Stimulated activated naive B cell treated with anti-CD40 and anti-IgM and Interleukin-4, amounts not matched to agents 10 μg/mL and 1 μg/mL and 100 μg/mL, for 72 hours (primary cell): ENCODE data around the gene SDCCAG8.

Experiments
- ATAC-seq, 2 donors: fragments of 150-1000 bp; cut with Tn5 transposase; replicated peaks; 2 replicates each; pipeline ENCODE4 v1.10.0; 2021; ENCODE audit warnings: moderate library complexity in 1 of 2
- DNase-seq: peaks from one replicate; pipeline ENCODE4 v3.0.0; 2021
- H3K27ac Mint-ChIP-seq: one replicate; pipeline ENCODE4 v1.8.0; 2022; ENCODE audit warnings: mild to moderate bottlenecking, mixed read lengths
- H3K27me3 Mint-ChIP-seq, 2 donors: one replicate each; pipeline ENCODE4 v1.8.0; 2022; ENCODE audit warnings: mixed read lengths in 2 of 2
- H3K36me3 Mint-ChIP-seq, 2 donors: one replicate each; pipeline ENCODE4 v1.8.0; 2022; ENCODE audit warnings: mixed read lengths in 2 of 2, mild to moderate bottlenecking in 1 of 2
- H3K4me1 Mint-ChIP-seq, 2 donors: one replicate each; pipeline ENCODE4 v1.8.0; 2022; ENCODE audit warnings: mixed read lengths in 2 of 2, mild to moderate bottlenecking in 1 of 2
- H3K4me3 Mint-ChIP-seq, 2 donors: one replicate each; pipeline ENCODE4 v1.8.0; 2022; ENCODE audit warnings: mild to moderate bottlenecking in 2 of 2, mixed read lengths in 2 of 2, moderate library complexity in 1 of 2
- H3K9me3 Mint-ChIP-seq, 2 donors: one replicate each; pipeline ENCODE4 v1.8.0; 2022; ENCODE audit warnings: mixed read lengths in 2 of 2, mild to moderate bottlenecking in 1 of 2

Gene SDCCAG8

DNA sequence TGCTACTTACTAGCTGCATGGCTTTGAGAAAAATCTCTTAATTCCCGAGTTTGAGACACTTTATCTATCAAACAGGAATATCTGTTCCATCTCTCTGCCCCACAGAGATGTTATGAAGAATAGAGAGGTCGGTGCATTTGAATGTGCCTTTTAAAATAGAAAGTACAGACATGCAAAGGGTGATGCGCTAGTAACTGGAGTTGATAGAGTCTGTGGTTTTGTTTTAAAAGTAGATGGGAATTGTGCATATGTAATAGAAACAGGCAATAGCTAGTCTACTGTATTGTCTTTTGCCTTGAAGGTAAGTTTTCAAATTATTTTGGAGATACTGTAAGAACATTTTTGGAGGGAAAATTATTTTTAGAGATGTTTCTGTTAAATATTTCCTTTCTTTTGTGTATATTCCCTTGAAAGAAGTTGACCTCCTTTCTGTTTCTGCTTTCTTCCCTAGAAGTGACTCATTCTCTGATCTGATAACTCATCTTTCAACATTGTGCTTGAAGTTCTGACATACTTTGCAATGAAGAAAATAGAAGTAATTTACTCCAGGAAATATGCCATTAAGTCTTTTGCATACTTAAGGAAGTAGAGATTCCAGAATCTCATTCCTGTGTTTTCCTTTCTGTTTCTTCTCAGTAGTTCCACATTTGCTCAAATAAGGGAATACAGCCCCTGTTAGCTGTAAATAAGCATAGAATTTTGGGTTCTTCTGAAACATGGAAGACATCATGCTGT lies 151.6 kb downstream of the SDCCAG8 start:
- H3K27ac Mint-ChIP-seq: no peak overlapping the region
- peaks cover 9 to 39% of the 10 kb centered on the region in 2 donors for H3K36me3 Mint-ChIP-seq
- H3K9me3 Mint-ChIP-seq: no peaks in the 10 kb centered on the region
- DNase-seq: no peak
- H3K4me1 Mint-ChIP-seq: peaks cover 3 to 8% of the 10 kb centered on the region in 2 donors
- ATAC-seq: no peak
- no peak overlapping the region for H3K4me3 Mint-ChIP-seq
- no peaks in the 10 kb centered on the region for H3K27me3 Mint-ChIP-seq

DNA sequence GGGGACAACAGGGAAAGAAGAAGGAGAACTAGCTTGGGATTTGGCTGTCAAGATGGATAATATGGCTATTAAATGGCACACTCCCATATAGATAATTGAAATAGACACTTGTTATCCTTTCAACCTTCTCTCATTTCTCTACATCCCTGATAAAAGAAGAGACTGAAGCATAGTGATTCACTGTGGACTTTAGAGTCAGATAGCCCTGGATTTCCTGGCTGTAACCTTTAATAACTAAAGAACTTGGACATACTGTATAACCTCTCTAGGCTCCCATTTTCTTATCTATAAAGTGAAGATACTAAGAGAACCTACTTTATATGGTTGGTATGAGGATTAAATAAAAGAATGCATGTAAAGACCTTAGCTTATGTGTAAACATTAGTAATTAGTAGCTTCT lies 152.6 kb downstream of the SDCCAG8 start:
- H3K9me3 Mint-ChIP-seq: no peaks in the 10 kb centered on the region
- DNase-seq (no peak), ATAC-seq (no peak)
- H3K4me3 Mint-ChIP-seq: no peak overlapping the region
- peaks cover 5 to 18% of the 10 kb centered on the region in 2 donors for H3K4me1 Mint-ChIP-seq
- no peak overlapping the region for H3K27ac Mint-ChIP-seq
- no peaks in the 10 kb centered on the region for H3K27me3 Mint-ChIP-seq
- peaks cover 6 to 37% of the 10 kb centered on the region in 2 donors for H3K36me3 Mint-ChIP-seq

GRCh38 chr1:243409284-243409683 lies 153.4 kb downstream of the SDCCAG8 start:
- DNase-seq: no peak
- no peak for ATAC-seq
- H3K27ac Mint-ChIP-seq: no peak overlapping the region
- H3K9me3 Mint-ChIP-seq: peaks cover 3 to 6% of the 10 kb centered on the region in 2 donors
- H3K36me3 Mint-ChIP-seq: peaks cover 11 to 39% of the 10 kb centered on the region in 2 donors
- no peaks in the 10 kb centered on the region for H3K27me3 Mint-ChIP-seq
- peaks cover 13 to 27% of the 10 kb centered on the region in 2 donors for H3K4me1 Mint-ChIP-seq
- no peak overlapping the region for H3K4me3 Mint-ChIP-seq

- H3K9me3 Mint-ChIP-seq: peaks cover 3 to 8% of the 10 kb centered on the region in 2 donors
- DNase-seq: no peak
- H3K4me1 Mint-ChIP-seq: peaks cover 13 to 33% of the 10 kb centered on the region in 2 donors
Measured at GRCh38 chr1:243411472-243411871, 155.6 kb downstream of the SDCCAG8 start.

DNA sequence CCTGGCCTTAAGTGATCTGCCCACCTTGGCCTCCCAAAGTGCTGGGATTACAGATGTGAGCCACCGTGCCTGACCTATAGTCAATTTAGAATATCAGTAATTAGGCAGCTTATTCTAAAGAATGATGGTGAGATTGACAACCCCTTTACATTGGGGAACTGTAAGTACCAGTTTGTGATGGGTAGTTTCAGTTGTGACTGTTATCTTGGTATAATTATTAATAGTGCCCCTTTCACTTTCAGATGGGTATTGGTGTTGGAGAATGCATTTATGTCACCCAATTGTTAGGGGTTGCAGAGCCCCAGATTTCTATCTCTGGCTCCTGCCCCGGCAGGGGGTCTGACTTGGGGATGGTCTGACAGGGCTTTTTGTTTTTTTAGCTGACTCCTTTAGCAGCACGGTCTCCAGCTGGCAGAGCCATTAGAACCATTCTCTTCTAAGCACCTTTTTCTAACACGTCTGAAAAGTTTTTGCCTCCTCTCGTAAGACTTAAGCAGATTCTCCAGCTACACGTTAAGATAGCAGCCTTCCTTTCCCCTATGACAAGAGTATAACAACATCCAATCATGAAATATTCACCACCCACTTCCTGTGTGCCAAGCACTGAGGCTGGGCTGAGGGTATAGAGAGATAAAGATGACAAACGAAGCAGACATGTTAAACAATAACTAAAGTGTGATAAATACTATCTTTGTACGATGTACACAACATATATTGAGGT lies 157.8 kb downstream of the SDCCAG8 start:
- Mint-ChIP-seq H3K36me3 (peaks cover 17 to 44% of the 10 kb centered on the region in 2 donors), H3K27ac (peak overlapping the region; percentile 78), H3K9me3 (peaks cover 3 to 8% of the 10 kb centered on the region in 2 donors), H3K27me3 (no peaks in the 10 kb centered on the region), H3K4me3 (peak overlapping the region in 1 of 2 donors; percentile 33), H3K4me1 (peaks cover 13 to 25% of the 10 kb centered on the region in 2 donors)
- no peak for DNase-seq
- ATAC-seq: peak; percentile 85 to 91

More at GRCh38 chr1:243411472-243411871, 155.6 kb downstream of the SDCCAG8 start:
- peaks cover 18 to 47% of the 10 kb centered on the region in 2 donors for H3K36me3 Mint-ChIP-seq
- H3K27me3 Mint-ChIP-seq: no peaks in the 10 kb centered on the region
- no peak overlapping the region for H3K27ac Mint-ChIP-seq
- ATAC-seq: no peak
- no peak overlapping the region for H3K4me3 Mint-ChIP-seq

DNA sequence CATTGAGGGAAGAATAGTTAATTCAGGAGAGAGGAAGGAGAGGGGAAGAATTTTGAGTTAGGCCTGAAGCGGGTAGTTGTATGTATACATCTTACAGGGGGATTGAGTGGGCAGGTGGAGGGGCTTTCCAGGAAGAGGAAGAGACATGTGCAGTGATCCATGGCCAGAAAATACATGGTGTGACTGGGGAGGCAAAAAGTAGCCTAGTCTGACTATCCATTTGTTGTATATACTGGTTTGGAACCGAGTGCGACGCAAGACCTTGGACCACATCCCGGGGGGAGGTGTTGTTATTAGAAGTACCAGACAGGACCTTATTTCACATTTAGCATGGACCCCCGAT lies 158.3 kb downstream of the SDCCAG8 start:
- no peak overlapping the region for H3K4me3 Mint-ChIP-seq
- peaks cover 3 to 8% of the 10 kb centered on the region in 2 donors for H3K9me3 Mint-ChIP-seq
- peak; percentile 83 to 85 for ATAC-seq
- peaks cover 20 to 48% of the 10 kb centered on the region in 2 donors for H3K36me3 Mint-ChIP-seq
- H3K27ac Mint-ChIP-seq: peak overlapping the region; percentile 78
- DNase-seq: peak; percentile 12
- H3K27me3 Mint-ChIP-seq: no peaks in the 10 kb centered on the region
- H3K4me1 Mint-ChIP-seq: peaks cover 13 to 25% of the 10 kb centered on the region in 2 donors

GRCh38 chr1:243415663-243416408 lies 160.0 kb downstream of the SDCCAG8 start:
- no peaks in the 10 kb centered on the region for H3K27me3 Mint-ChIP-seq
- H3K4me3 Mint-ChIP-seq: no peak overlapping the region
- DNase-seq (no peak), ATAC-seq (no peak)
- peaks cover 20 to 53% of the 10 kb centered on the region in 2 donors for H3K36me3 Mint-ChIP-seq
- H3K9me3 Mint-ChIP-seq: peaks cover 3 to 8% of the 10 kb centered on the region in 2 donors
- H3K27ac Mint-ChIP-seq: no peak overlapping the region
- peaks cover 13 to 25% of the 10 kb centered on the region in 2 donors for H3K4me1 Mint-ChIP-seq

GRCh38 chr1:243416495-243416894 lies 160.7 kb downstream of the SDCCAG8 start:
- peaks cover 17 to 31% of the 10 kb centered on the region in 2 donors for H3K4me1 Mint-ChIP-seq
- peaks cover 3 to 8% of the 10 kb centered on the region in 2 donors for H3K9me3 Mint-ChIP-seq
- no peaks in the 10 kb centered on the region for H3K27me3 Mint-ChIP-seq
- no peak overlapping the region for H3K27ac Mint-ChIP-seq
- ATAC-seq (no peak), DNase-seq (no peak)
- H3K4me3 Mint-ChIP-seq: no peak overlapping the region
- peaks cover 19 to 55% of the 10 kb centered on the region in 2 donors for H3K36me3 Mint-ChIP-seq

GRCh38 chr1:243420016-243420945 lies 164.4 kb downstream of the SDCCAG8 start:
- Mint-ChIP-seq H3K4me3 (no peak overlapping the region), H3K4me1 (peaks cover 10 to 13% of the 10 kb centered on the region in 2 donors), H3K27ac (no peak overlapping the region), H3K36me3 (peaks cover 11 to 33% of the 10 kb centered on the region in 2 donors), H3K9me3 (no peaks in the 10 kb centered on the region), H3K27me3 (no peaks in the 10 kb centered on the region)
- no peak for DNase-seq
- ATAC-seq: no peak

GRCh38 chr1:243420946-243421685 lies 165.3 kb downstream of the SDCCAG8 start:
- DNase-seq (no peak), ATAC-seq (peak in 1 of 2 donors; percentile 14)

DNA sequence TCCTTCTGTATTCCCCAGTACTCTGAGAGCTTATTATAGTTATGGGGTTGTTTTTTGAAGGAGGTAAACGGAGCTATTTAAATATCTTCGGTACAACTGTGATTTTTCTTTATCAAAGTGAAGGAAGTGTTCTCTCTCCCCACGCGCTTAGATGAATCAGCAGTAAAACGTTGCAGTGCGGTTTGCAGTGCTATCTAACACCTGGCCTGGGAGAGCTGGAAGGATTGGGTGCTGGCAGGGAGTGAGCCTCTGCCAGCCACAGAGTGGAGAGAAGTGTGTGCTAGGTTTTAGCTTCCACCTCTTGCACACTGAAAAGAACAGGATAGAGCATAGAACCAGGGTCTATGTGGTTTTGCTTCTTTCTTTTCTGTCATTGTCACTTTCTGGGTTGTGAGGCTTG lies 165.9 kb downstream of the SDCCAG8 start:
- Mint-ChIP-seq H3K9me3 (no peaks in the 10 kb centered on the region), H3K36me3 (peaks cover 11 to 31% of the 10 kb centered on the region in 2 donors), H3K27ac (peak overlapping the region; percentile 15), H3K27me3 (no peaks in the 10 kb centered on the region), H3K4me3 (peak overlapping the region; percentile 10 to 11), H3K4me1 (peaks cover 10 to 13% of the 10 kb centered on the region in 2 donors)
- DNase-seq: peak; percentile 5
- peak; percentile 88 to 95 for ATAC-seq

More at GRCh38 chr1:243420946-243421685, 165.3 kb downstream of the SDCCAG8 start:
- no peak overlapping the region for H3K27ac Mint-ChIP-seq
- no peaks in the 10 kb centered on the region for H3K27me3 Mint-ChIP-seq
- H3K4me1 Mint-ChIP-seq: peaks cover 10 to 13% of the 10 kb centered on the region in 2 donors
- no peaks in the 10 kb centered on the region for H3K9me3 Mint-ChIP-seq
- H3K4me3 Mint-ChIP-seq: no peak overlapping the region
- peaks cover 6 to 30% of the 10 kb centered on the region in 2 donors for H3K36me3 Mint-ChIP-seq

DNA sequence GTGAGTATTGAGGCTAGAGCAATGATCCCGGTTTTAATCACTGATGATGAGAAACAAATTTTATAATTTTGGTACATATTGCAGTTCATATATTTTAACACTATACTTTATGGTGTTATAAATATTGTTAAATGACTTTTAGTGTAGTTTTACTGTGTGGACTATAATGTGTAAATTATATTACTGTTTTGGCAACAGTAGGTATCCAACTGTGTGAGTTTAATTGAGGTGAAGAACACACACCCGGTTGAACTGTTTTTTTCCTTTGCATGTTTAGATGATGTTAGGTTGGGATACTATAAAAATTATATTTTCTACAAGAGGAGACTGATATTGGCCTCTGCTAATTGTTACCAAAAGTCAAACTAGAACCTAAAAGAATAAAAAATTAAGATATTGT lies 166.5 kb downstream of the SDCCAG8 start:
- Mint-ChIP-seq H3K4me1 (peaks cover 10 to 13% of the 10 kb centered on the region in 2 donors), H3K27ac (no peak overlapping the region), H3K36me3 (peaks cover 17 to 34% of the 10 kb centered on the region in 2 donors), H3K9me3 (no peaks in the 10 kb centered on the region), H3K27me3 (no peaks in the 10 kb centered on the region), H3K4me3 (no peak overlapping the region)
- ATAC-seq (no peak), DNase-seq (no peak)

- Mint-ChIP-seq H3K9me3 (peaks cover 0 to 1% of the 10 kb centered on the region in 2 donors), H3K27me3 (no peaks in the 10 kb centered on the region), H3K4me1 (no peaks in the 10 kb centered on the region), H3K36me3 (peaks cover 32 to 45% of the 10 kb centered on the region in 2 donors), H3K27ac (no peak overlapping the region), H3K4me3 (no peak overlapping the region)
- DNase-seq (no peak), ATAC-seq (no peak)
Measured at GRCh38 chr1:243428084-243428483, 172.2 kb downstream of the SDCCAG8 start.
